Endothelial cell of umbilical vein (primary cell): ENCODE measurements around the gene VCP. TPM values are rescaled to one million over a fixed set of nuclear protein-coding genes. Genes with fewer than 3 reads are reported as not detected.
A peak's percentile ranks its signal among the peaks of the same experiment; 100 is the strongest.

ENCODE experiments used
- BruUV-seq: library from RNA; stranded (reverse); fragments of 400-500 nt; replicated peaks from 2 replicates; lab custom pipeline; 2021; lab: Mats Ljungman, UMichigan
- CTCF ChIA-PET: fragments of 300-600, 350-600 bp; sonication (Branson Sonifier 250); formaldehyde crosslinking; loops from one replicate; lab custom pipeline; 2021; ENCODE audit warnings: antibody characterized with exemption, inconsistent platforms; lab: Charles Lee
- POLR2A ChIA-PET: fragments of 300-600, 350-600 bp; sonication (Branson Sonifier 250); formaldehyde crosslinking; loops from one replicate; lab custom pipeline; 2021; ENCODE audit warnings: antibody characterized with exemption, inconsistent platforms; lab: Charles Lee
- DNase-seq: peaks from one replicate; pipeline ENCODE4 v3.0.0-alpha.2; 2011; ENCODE audit warnings: low read depth, low spot score
- FAIRE-seq: peaks from 2 replicates; lab custom pipeline; 2011; peaks lifted over from hg19 to GRCh38; lab: Jason Lieb, UNC
- H2AFZ ChIP-seq: 2 replicates; pipeline ENCODE4 v1.6.0; 2012; ENCODE audit warnings: low read depth, low read length, control low read depth, inconsistent platforms
- H3K27ac ChIP-seq: 2 replicates; pipeline ENCODE4 v1.5.1; 2011; ENCODE audit warnings: low read depth, mild to moderate bottlenecking, control low read depth, low read length, moderate library complexity; ENCODE audit not compliant: insufficient read depth
- H3K27me3 ChIP-seq, 2 experiments: 2 replicates each; pipeline versions ENCODE4 v1.6.0 to v1.6.1; 2011; ENCODE audit warnings: low read length in 2 of 2, mixed read lengths in 1 of 2; ENCODE audit not compliant: control insufficient read depth in 2 of 2, insufficient read depth in 2 of 2
- H3K36me3 ChIP-seq, 2 experiments: 2 replicates in 1 of 2; 3 replicates in 1 of 2; pipeline ENCODE4 v1.5.1; 2011; ENCODE audit warnings: low read length in 2 of 2, mild to moderate bottlenecking in 1 of 2, moderate library complexity in 1 of 2; ENCODE audit not compliant: control insufficient read depth in 2 of 2, insufficient read depth in 2 of 2; ENCODE audit errors: extremely low read depth in 1 of 2
- H3K4me1 ChIP-seq: 3 replicates; pipeline ENCODE4 v1.5.1; 2011; ENCODE audit warnings: mild to moderate bottlenecking, low read length; ENCODE audit not compliant: control insufficient read depth, insufficient read depth; ENCODE audit errors: extremely low read depth
- H3K4me2 ChIP-seq: 2 replicates; pipeline ENCODE4 v1.6.1; 2011; ENCODE audit warnings: low read length, control low read depth, mixed read lengths; ENCODE audit not compliant: insufficient read depth
- H3K4me3 ChIP-seq, 3 experiments: fragments of 200-600 bp in 1 of 3; sonication (generic), shearing (Covaris generic) in 1 of 3; replicated peaks in 1 of 3; 2 replicates each; pipeline ENCODE4 v1.5.1; 2011 to 2016; ENCODE audit warnings: control low read depth in 3 of 3, low read length in 3 of 3, mild to moderate bottlenecking in 2 of 3, inconsistent platforms in 1 of 3, low read depth in 1 of 3, moderate library complexity in 1 of 3; ENCODE audit not compliant: insufficient read depth in 1 of 3
- H3K79me2 ChIP-seq: 2 replicates; pipeline ENCODE4 v1.6.0; 2012; ENCODE audit warnings: low read length, inconsistent platforms; ENCODE audit not compliant: control insufficient read depth, insufficient read depth
- H3K9ac ChIP-seq: replicated peaks from 2 replicates; pipeline ENCODE3; 2011; ENCODE audit warnings: low read length, control low read depth; ENCODE audit not compliant: insufficient read depth; ENCODE audit errors: extremely low read depth
- H3K9me1 ChIP-seq: replicated peaks from 3 replicates; pipeline ENCODE4 v1.6.0; 2011; ENCODE audit warnings: mild to moderate bottlenecking, low read length; ENCODE audit not compliant: control insufficient read depth, insufficient read depth; ENCODE audit errors: extremely low read depth
- H3K9me3 ChIP-seq: replicated peaks from 2 replicates; pipeline ENCODE4 v1.5.1; 2012; ENCODE audit warnings: low read length, inconsistent platforms; ENCODE audit not compliant: control insufficient read depth, insufficient read depth
- H4K20me1 ChIP-seq: replicated peaks from 2 replicates; pipeline ENCODE3; 2011; ENCODE audit warnings: mild to moderate bottlenecking, low read length; ENCODE audit not compliant: control insufficient read depth, insufficient read depth; ENCODE audit errors: extremely low read depth
- EZH2 ChIP-seq: IDR thresholded peaks from 2 replicates; pipeline ENCODE4 v1.6.1; 2012; ENCODE audit warnings: borderline replicate concordance, low read depth, mild to moderate bottlenecking, moderate library complexity, low read length, inconsistent platforms; ENCODE audit not compliant: severe bottlenecking
- JUN ChIP-seq: IDR thresholded peaks from 2 replicates; pipeline ENCODE4 v1.6.1; 2011; ENCODE audit warnings: borderline replicate concordance, low read depth; ENCODE audit not compliant: insufficient read length, insufficient read depth
- MYC ChIP-seq: IDR thresholded peaks from one replicate; pipeline ENCODE4 v1.6.1; 2011; ENCODE audit warnings: mild to moderate bottlenecking, low read depth, low read length
- POLR2AphosphoS5 ChIP-seq: IDR thresholded peaks from 2 replicates; pipeline ENCODE4 v1.6.1; 2012; ENCODE audit warnings: low read depth, mild to moderate bottlenecking, control low read depth, low read length, moderate library complexity; ENCODE audit not compliant: insufficient read depth
- dilution Hi-C: fragments of 300-500 bp; cut with MboI; formaldehyde crosslinking; loops from one replicate; pipeline ENCODE4 v1.15.0; 2019; ENCODE audit warnings: low sequenced_read_pairs; ENCODE audit not compliant: extremely low pct_ligation_motif_present
- intact Hi-C: fragments of 100-400 bp; cut with micrococcal nuclease; formaldehyde crosslinking; loops from one replicate; pipeline ENCODE4 v1.10.0; 2022
- polyA plus RNA-seq, 4 experiments: library from polyadenylated mRNA; depleted of rRNA in 3 of 4; stranded (reverse) in 3 of 4; unstranded in 1 of 4; fragments of >200 nt; gene quantifications; 2 replicates each; pipeline versions ENCODE4 v1.2.1 to v1.2.3, GENCODE V29; 2011 to 2012; ENCODE audit warnings: missing spikeins in 1 of 4
- total RNA-seq: library from RNA; stranded (reverse); gene quantifications from 2 replicates; pipeline ENCODE4 v1.2.3, GENCODE V29; 2021
- TF ChIP-seq, protein P1 (sequence below), 2 donors: IDR thresholded peaks; 1 replicate in 1 of 2; 2 replicates in 1 of 2; pipeline ENCODE4 v1.5.1; 2011; ENCODE audit warnings: low read length in 2 of 2, mild to moderate bottlenecking in 2 of 2, moderate library complexity in 2 of 2, control low read depth in 1 of 2, inconsistent platforms in 1 of 2, low read depth in 1 of 2; ENCODE audit not compliant: insufficient read depth in 1 of 2; ENCODE audit errors: extremely low read depth in 1 of 2

VCP gene
- total and polyA plus RNA-seq, 2 donors (not counting 3 experiments of a cell fraction or from before 2014, with no cell fraction given), result 349 to 493 TPM

GRCh38 chr9:35097573-35097972 is 25.1 kb upstream of the VCP start:
- CTCF ChIA-PET, result interaction anchor here (1.7 to 2.4 kb wide), 4 partner anchors 16 to 198 kb away, joined by 10 to 38 read pairs (median 12); partner anchors contain the start of genes FANCG and VCP
- TF ChIP-seq, protein P1, sequence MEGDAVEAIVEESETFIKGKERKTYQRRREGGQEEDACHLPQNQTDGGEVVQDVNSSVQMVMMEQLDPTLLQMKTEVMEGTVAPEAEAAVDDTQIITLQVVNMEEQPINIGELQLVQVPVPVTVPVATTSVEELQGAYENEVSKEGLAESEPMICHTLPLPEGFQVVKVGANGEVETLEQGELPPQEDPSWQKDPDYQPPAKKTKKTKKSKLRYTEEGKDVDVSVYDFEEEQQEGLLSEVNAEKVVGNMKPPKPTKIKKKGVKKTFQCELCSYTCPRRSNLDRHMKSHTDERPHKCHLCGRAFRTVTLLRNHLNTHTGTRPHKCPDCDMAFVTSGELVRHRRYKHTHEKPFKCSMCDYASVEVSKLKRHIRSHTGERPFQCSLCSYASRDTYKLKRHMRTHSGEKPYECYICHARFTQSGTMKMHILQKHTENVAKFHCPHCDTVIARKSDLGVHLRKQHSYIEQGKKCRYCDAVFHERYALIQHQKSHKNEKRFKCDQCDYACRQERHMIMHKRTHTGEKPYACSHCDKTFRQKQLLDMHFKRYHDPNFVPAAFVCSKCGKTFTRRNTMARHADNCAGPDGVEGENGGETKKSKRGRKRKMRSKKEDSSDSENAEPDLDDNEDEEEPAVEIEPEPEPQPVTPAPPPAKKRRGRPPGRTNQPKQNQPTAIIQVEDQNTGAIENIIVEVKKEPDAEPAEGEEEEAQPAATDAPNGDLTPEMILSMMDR (IDR thresholded peaks at IDR 0.05; ENCODE audit: extremely low read depth in 1 of 2, insufficient read depth in 1 of 2, low read depth in 1 of 2, low read length in 2 of 2), result no peak
- TF ChIP-seq MYC (no peak), POLR2AphosphoS5 (no peak), EZH2 (no peak), JUN (no peak)
- DNase-seq, result no peak
- Histone ChIP-seq H3K27ac (no peak overlapping the region), H3K4me2 (no peak overlapping the region), H3K4me3 (no peak overlapping the region), H4K20me1 (no peaks in the 10 kb centered on the region), H3K79me2 (peaks cover 10% of the 10 kb centered on the region), H3K9ac (no peak overlapping the region), H3K9me1 (no peaks in the 10 kb centered on the region), H3K9me3 (no peaks in the 10 kb centered on the region), H2AFZ (no peak overlapping the region), H3K27me3 (no peaks in the 10 kb centered on the region), H3K36me3 (peaks cover 7 to 24% of the 10 kb centered on the region in 2 experiments), H3K4me1 (peaks cover 9% of the 10 kb centered on the region)
- dilution Hi-C loops (no loop called here), intact Hi-C loops (no loop called here)
- no TSS peak for BruUV-seq
- POLR2A ChIA-PET, result no interaction called here
- FAIRE-seq, result peak; percentile 18
